B cell (primary cell): ENCODE data around the gene TRIM31. TPM values are rescaled to one million over a fixed set of nuclear protein-coding genes. Genes with fewer than 3 reads are reported as not detected.
A peak's percentile ranks its signal among the peaks of the same experiment; 100 is the strongest.

Source experiments
- ATAC-seq: fragments of 200-7000 bp; cut with Tn5 transposase; one replicate; pipeline ENCODE4 v1.10.0; 2021; ENCODE audit warnings: low read depth, mild to moderate bottlenecking, moderate number of reproducible peaks, moderate library complexity
- CTCF ChIA-PET: fragments of 350-600 bp; sonication (Branson Sonifier 250); formaldehyde crosslinking; loops from one replicate; lab custom pipeline; 2021; ENCODE audit warnings: antibody characterized with exemption, inconsistent platforms; lab: Charles Lee
- POLR2A ChIA-PET: fragments of 350-600 bp; sonication (Branson Sonifier 250); formaldehyde crosslinking; loops from one replicate; lab custom pipeline; 2021; ENCODE audit warnings: antibody characterized with exemption; lab: Charles Lee
- DNase-seq: peaks from one replicate; pipeline ENCODE4 v3.0.0; 2013
- H2AFZ ChIP-seq: 2 replicates; pipeline ENCODE4 v1.6.1; 2012; ENCODE audit warnings: mild to moderate bottlenecking, low read depth, low read length; ENCODE audit not compliant: insufficient read depth, poor library complexity, severe bottlenecking
- H3K27ac ChIP-seq, 2 donors: 1 replicate in 1 of 2; 2 replicates in 1 of 2; pipeline ENCODE4 v1.5.1; 2012 to 2013; ENCODE audit warnings: low read length in 2 of 2, mild to moderate bottlenecking in 2 of 2, moderate library complexity in 1 of 2
- H3K27me3 ChIP-seq, 4 experiments: fragments of 200-600 bp in 1 of 4; sonication (generic) in 1 of 4; replicated peaks in 1 of 4; 1 replicate in 2 of 4; 2 replicates in 2 of 4; pipeline versions ENCODE4 v1.6.1 to v1.7.0; 2013 to 2016; ENCODE audit warnings: low read length in 3 of 4, mild to moderate bottlenecking in 2 of 4, mixed read lengths in 1 of 4, moderate library complexity in 1 of 4; ENCODE audit not compliant: insufficient read depth in 4 of 4, control insufficient read depth in 3 of 4; ENCODE audit errors: control extremely low read depth in 1 of 4
- H3K36me3 ChIP-seq, 2 experiments: replicated peaks in 1 of 2; 1 replicate in 1 of 2; 2 replicates in 1 of 2; pipeline versions ENCODE4 v1.6.1 to v1.7.1; 2013; ENCODE audit warnings: low read length in 1 of 2; ENCODE audit not compliant: insufficient read depth in 2 of 2, control insufficient read depth in 1 of 2; ENCODE audit errors: control extremely low read depth in 1 of 2, extremely low read depth in 1 of 2
- H3K4me1 ChIP-seq, 2 donors: fragments of 200-600 bp in 1 of 2; sonication (generic) in 1 of 2; 1 replicate in 1 of 2; 2 replicates in 1 of 2; pipeline versions ENCODE4 v1.5.1 to v1.6.1; 2013 to 2017; ENCODE audit warnings: low read length in 2 of 2; ENCODE audit not compliant: control insufficient read depth in 2 of 2, insufficient read depth in 2 of 2
- H3K4me2 ChIP-seq: replicated peaks from 2 replicates; pipeline ENCODE3; 2012; ENCODE audit warnings: mild to moderate bottlenecking, low read depth, low read length; ENCODE audit not compliant: poor library complexity, severe bottlenecking
- H3K4me3 ChIP-seq, 5 experiments: fragments of 200-600 bp in 1 of 5; sonication (generic) in 1 of 5; 1 replicate in 3 of 5; 2 replicates in 2 of 5; pipeline versions ENCODE4 v1.5.1 to v1.7.0; 2011 to 2016; ENCODE audit warnings: low read length in 4 of 5, mild to moderate bottlenecking in 4 of 5, low read depth in 2 of 5, control low read depth in 1 of 5, moderate library complexity in 1 of 5; ENCODE audit not compliant: insufficient read depth in 1 of 5; ENCODE audit errors: control extremely low read depth in 1 of 5, extremely low read depth in 1 of 5
- H3K79me2 ChIP-seq: fragments of 200-600 bp; sonication (generic); one replicate; pipeline ENCODE4 v1.6.0; 2016; ENCODE audit warnings: low read length; ENCODE audit not compliant: control insufficient read depth, insufficient read depth
- H3K9ac ChIP-seq: fragments of 200-600 bp; sonication (generic); 2 replicates; pipeline ENCODE4 v1.6.1; 2017; ENCODE audit warnings: mild to moderate bottlenecking, low read length, moderate library complexity
- H3K9me3 ChIP-seq, 3 donors: one replicate each; pipeline versions ENCODE4 v1.6.1 to v1.7.1; 2013; ENCODE audit warnings: low read length in 2 of 3; ENCODE audit not compliant: control insufficient read depth in 2 of 3, insufficient read depth in 1 of 3; ENCODE audit errors: control extremely low read depth in 1 of 3
- H4K20me1 ChIP-seq: 2 replicates; pipeline ENCODE4 v1.6.0; 2012; ENCODE audit warnings: mild to moderate bottlenecking, low read length; ENCODE audit not compliant: insufficient read depth, control insufficient read depth, poor library complexity, severe bottlenecking
- H3K27ac Mint-ChIP-seq: one replicate; pipeline ENCODE4 v1.8.0; 2021; ENCODE audit warnings: mixed read lengths
- H3K27me3 Mint-ChIP-seq: one replicate; pipeline ENCODE4 v1.8.0; 2021; ENCODE audit warnings: mixed read lengths
- H3K4me1 Mint-ChIP-seq: one replicate; pipeline ENCODE4 v1.8.0; 2021; ENCODE audit warnings: mixed read lengths
- H3K4me3 Mint-ChIP-seq: one replicate; pipeline ENCODE4 v1.8.0; 2021; ENCODE audit warnings: mixed read lengths
- H3K9me3 Mint-ChIP-seq: one replicate; pipeline ENCODE4 v1.8.0; 2022; ENCODE audit warnings: mixed read lengths; ENCODE audit not compliant: insufficient read depth
- EZH2 ChIP-seq: IDR thresholded peaks from 2 replicates; pipeline ENCODE4 v1.6.1; 2012; ENCODE audit warnings: borderline replicate concordance, low read depth, mild to moderate bottlenecking, moderate library complexity, low read length; ENCODE audit not compliant: insufficient read depth, poor library complexity, severe bottlenecking
- WGBS: methylation state at CpG from one replicate; pipeline ENCODE4 v1.1.5; 2013; ENCODE audit warnings: missing lambda C conversion rate; ENCODE audit not compliant: insufficient coverage; 5-methylcytosine and 5-hydroxymethylcytosine counted together
- intact Hi-C: fragments of 100-400 bp; cut with micrococcal nuclease; formaldehyde crosslinking; loops from one replicate; pipeline ENCODE4 v1.10.0; 2022
- polyA plus RNA-seq: library from polyadenylated mRNA; depleted of rRNA; stranded (reverse); fragments of >200 nt; gene quantifications from 2 replicates; pipeline ENCODE4 v1.2.3, GENCODE V29; 2012
- total RNA-seq, 2 donors: library from RNA; stranded (reverse); fragments of 120-200 nt in 1 of 2; gene quantifications; 1 replicate in 1 of 2; 2 replicates in 1 of 2; pipeline versions ENCODE4 v1.2.3 to v1.2.4, GENCODE V29; 2013 to 2022
- TF ChIP-seq, protein P1 (sequence below): fragments of 200-600 bp; IDR thresholded peaks from one replicate; pipeline ENCODE4 v1.8.0; 2022; ENCODE audit warnings: antibody characterized with exemption, mild to moderate bottlenecking

Gene TRIM31
- total and polyA plus RNA-seq, 2 donors (not counting 1 experiment from before 2014, with no cell fraction given): not detected

DNA sequence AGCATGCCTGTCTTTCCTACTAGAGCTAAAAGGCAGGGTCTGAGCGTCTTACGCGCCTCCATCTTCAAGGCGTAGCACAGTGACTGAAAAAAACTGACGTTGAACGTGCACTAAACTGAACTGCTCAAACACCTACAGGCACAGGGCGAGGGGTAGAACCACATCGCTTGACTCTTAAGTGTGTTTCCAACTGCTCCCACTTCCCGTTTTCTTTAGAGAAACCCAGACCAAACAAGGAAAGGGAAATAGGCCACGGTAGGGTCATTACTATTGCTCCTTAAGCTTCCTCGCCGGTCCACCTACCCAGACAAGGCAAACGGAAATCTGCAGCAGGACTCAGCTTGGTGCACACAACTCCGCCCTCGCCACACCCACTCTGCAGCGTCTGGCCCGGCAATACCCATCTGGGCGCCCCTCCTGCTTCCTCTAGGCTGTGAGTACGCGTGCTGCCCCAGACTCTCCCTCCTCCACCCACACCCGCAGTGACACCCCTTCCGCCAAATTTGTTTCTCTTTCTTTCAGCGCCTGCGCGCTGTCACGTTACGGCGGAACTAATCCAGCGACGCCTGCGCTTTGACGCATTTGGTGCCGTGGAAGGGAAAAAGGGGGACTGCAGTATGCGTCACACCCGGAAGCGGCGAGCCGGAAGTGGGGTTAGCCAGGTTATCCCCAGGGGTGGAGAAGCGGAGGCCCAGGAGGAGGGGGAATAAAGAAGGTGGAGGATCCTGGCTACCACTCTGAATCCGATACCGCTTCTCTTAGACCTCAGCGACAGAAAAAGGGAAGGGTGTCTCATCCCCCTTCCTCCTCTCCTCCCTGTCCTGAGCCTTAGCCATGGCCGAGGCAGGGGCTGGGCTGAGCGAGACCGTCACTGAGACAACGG, 46.1 kb downstream of the TRIM31 start, which contains the start of gene PPP1R11:
PPP1R11 (plus strand) TSS at position 622 of the 883 bp plus-strand sequence; CDS start at position 835, 213 bp downstream.
- peaks cover 51% of the 10 kb centered on the region for H3K4me1 Mint-ChIP-seq
- DNase-seq (peak; percentile 100), ATAC-seq (peak; percentile 97)
- peak within 1 kb of the TSS; percentile 80 to 95 (median 85) for H3K4me3 ChIP-seq
- peak within 1 kb of the TSS; percentile 99 for H3K27ac Mint-ChIP-seq
- peaks cover 42 to 45% of the 10 kb centered on the region in 2 donors for H3K4me1 ChIP-seq
- H3K36me3 ChIP-seq: peaks cover 4 to 36% of the 10 kb centered on the region in 2 experiments
- TF ChIP-seq, protein P1, sequence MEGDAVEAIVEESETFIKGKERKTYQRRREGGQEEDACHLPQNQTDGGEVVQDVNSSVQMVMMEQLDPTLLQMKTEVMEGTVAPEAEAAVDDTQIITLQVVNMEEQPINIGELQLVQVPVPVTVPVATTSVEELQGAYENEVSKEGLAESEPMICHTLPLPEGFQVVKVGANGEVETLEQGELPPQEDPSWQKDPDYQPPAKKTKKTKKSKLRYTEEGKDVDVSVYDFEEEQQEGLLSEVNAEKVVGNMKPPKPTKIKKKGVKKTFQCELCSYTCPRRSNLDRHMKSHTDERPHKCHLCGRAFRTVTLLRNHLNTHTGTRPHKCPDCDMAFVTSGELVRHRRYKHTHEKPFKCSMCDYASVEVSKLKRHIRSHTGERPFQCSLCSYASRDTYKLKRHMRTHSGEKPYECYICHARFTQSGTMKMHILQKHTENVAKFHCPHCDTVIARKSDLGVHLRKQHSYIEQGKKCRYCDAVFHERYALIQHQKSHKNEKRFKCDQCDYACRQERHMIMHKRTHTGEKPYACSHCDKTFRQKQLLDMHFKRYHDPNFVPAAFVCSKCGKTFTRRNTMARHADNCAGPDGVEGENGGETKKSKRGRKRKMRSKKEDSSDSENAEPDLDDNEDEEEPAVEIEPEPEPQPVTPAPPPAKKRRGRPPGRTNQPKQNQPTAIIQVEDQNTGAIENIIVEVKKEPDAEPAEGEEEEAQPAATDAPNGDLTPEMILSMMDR: no peak
- TF ChIP-seq EZH2: no peak
- WGBS: under 1% methylated on average over 36 of the region's 46 CpGs
- peaks cover 36% of the 10 kb centered on the region for H3K79me2 ChIP-seq
- H3K9ac ChIP-seq: peak within 1 kb of the TSS; percentile 85
- POLR2A ChIA-PET: interaction anchor here (0.6 to 1.5 kb wide), 6 partner anchors 12 to 1475 kb away, joined by 3 to 5 read pairs (median 3); partner anchors contain the start of gene DDX39B
- H3K4me3 Mint-ChIP-seq: peak within 1 kb of the TSS; percentile 93
- H4K20me1 ChIP-seq: peaks cover 27% of the 10 kb centered on the region
- CTCF ChIA-PET: interaction anchor here (1.0 to 2.0 kb wide), 5 partner anchors 35 to 331 kb away, joined by 3 to 4 read pairs (median 3); no protein-coding TSS in a partner anchor
- peaks cover 17% of the 10 kb centered on the region for H3K27me3 Mint-ChIP-seq
- peaks cover 0 to 20% (median 9%) of the 10 kb centered on the region in 4 experiments for H3K27me3 ChIP-seq
- H2AFZ ChIP-seq: peak within 1 kb of the TSS; percentile 63
- intact Hi-C loops: loop anchor here (1.0 to 10.0 kb wide), 8 partner anchors 36 to 1908 kb away; partner anchors contain the start of genes DXO, HLA-F, TRIM26 and TRIM39
- peak within 1 kb of the TSS; percentile 84 for H3K4me2 ChIP-seq
- peak within 1 kb of the TSS; percentile 93 to 97 for H3K27ac ChIP-seq
- H3K9me3 ChIP-seq: peaks cover 0 to 5% (median 0%) of the 10 kb centered on the region in 3 donors
- H3K9me3 Mint-ChIP-seq: no peaks in the 10 kb centered on the region
